HepG2 (cell line): ENCODE measurements around the gene CDC42EP5. TPM values are rescaled to one million over a fixed set of nuclear protein-coding genes. Genes with fewer than 3 reads are reported as not detected.

Experiments
- AGO2 ChIP-seq: fragments of 200-400 bp; formaldehyde crosslinking; optimal IDR thresholded peaks from 2 replicates; pipeline ENCODE3; 2017; ENCODE audit warnings: mild to moderate bottlenecking, low read depth, low read length, moderate library complexity
- ATF2 ChIP-seq: sonication (generic); formaldehyde crosslinking; IDR thresholded peaks from 2 replicates; pipeline ENCODE4 v1.4.0; 2020; ENCODE audit warnings: missing genetic modification reagents
- BRCA1 ChIP-seq: sonication (generic); formaldehyde crosslinking; IDR thresholded peaks from 2 replicates; pipeline ENCODE4 v1.4.0; 2020; ENCODE audit warnings: missing genetic modification reagents
- CREM ChIP-seq, 2 experiments: sonication (generic) in 1 of 2; formaldehyde crosslinking in 1 of 2; IDR thresholded peaks; 2 replicates each; pipeline versions ENCODE4 v1.4.0 to v1.6.1; 2016 to 2020; ENCODE audit warnings: antibody characterized with exemption in 1 of 2, mild to moderate bottlenecking in 1 of 2, missing genetic modification reagents in 1 of 2
- GABPA ChIP-seq, 2 experiments: IDR thresholded peaks; 2 replicates each; pipeline ENCODE4 v1.6.1; 2011 to 2016; ENCODE audit warnings: low read depth in 2 of 2, low read length in 1 of 2, missing biosample characterization in 1 of 2, missing genetic modification characterization in 1 of 2
- HNRNPL ChIP-seq: fragments of 200-400 bp; formaldehyde crosslinking; IDR thresholded peaks from 2 replicates; pipeline ENCODE4 v1.6.1; 2017; ENCODE audit warnings: mild to moderate bottlenecking, low read depth, low read length
- LCORL ChIP-seq, 2 experiments: fragments of 450-650 bp in 1 of 2; sonication (generic) in 1 of 2; formaldehyde crosslinking in 1 of 2; IDR thresholded peaks; 2 replicates each; pipeline versions ENCODE4 v1.5.0 to v1.6.1; 2017 to 2020; ENCODE audit warnings: antibody characterized with exemption in 1 of 2, missing genetic modification reagents in 1 of 2
- MATR3 ChIP-seq: sonication (generic); formaldehyde crosslinking; IDR thresholded peaks from 2 replicates; pipeline ENCODE4 v1.4.0; 2020; ENCODE audit warnings: missing genetic modification reagents
- RFXAP ChIP-seq: sonication (generic); formaldehyde crosslinking; IDR thresholded peaks from 2 replicates; pipeline ENCODE4 v1.4.0; 2020; ENCODE audit warnings: missing genetic modification reagents, borderline replicate concordance
- ZBED4 ChIP-seq: sonication (generic); formaldehyde crosslinking; IDR thresholded peaks from 2 replicates; pipeline ENCODE4 v1.4.0; 2020; ENCODE audit warnings: missing genetic modification reagents, borderline replicate concordance
- ZFP62 ChIP-seq: sonication (generic); formaldehyde crosslinking; IDR thresholded peaks from 2 replicates; pipeline ENCODE4 v1.4.0; 2020; ENCODE audit warnings: missing genetic modification reagents
- ZMYM4 ChIP-seq: sonication (generic); formaldehyde crosslinking; IDR thresholded peaks from 2 replicates; pipeline ENCODE4 v1.8.1; 2023; ENCODE audit warnings: mild to moderate bottlenecking, missing genetic modification reagents
- ZNF639 ChIP-seq: conservative IDR thresholded peaks from 2 replicates; pipeline ENCODE4 v1.6.1; 2018; ENCODE audit warnings: missing genetic modification reagents
- ZNF691 ChIP-seq: sonication (generic); formaldehyde crosslinking; IDR thresholded peaks from 2 replicates; pipeline ENCODE4 v1.4.0; 2020; ENCODE audit warnings: missing genetic modification reagents, low read depth, mild to moderate bottlenecking, borderline replicate concordance
- ZNF83 ChIP-seq: sonication (generic); formaldehyde crosslinking; IDR thresholded peaks from 2 replicates; pipeline ENCODE4 v1.4.0; 2020; ENCODE audit warnings: missing genetic modification reagents, mild to moderate bottlenecking, borderline replicate concordance
- ZSCAN20 ChIP-seq: sonication (generic); formaldehyde crosslinking; IDR thresholded peaks from 2 replicates; pipeline ENCODE4 v1.4.0; 2020; ENCODE audit warnings: missing genetic modification reagents, mild to moderate bottlenecking, borderline replicate concordance
- polyA plus RNA-seq, 8 experiments: library from polyadenylated mRNA; depleted of rRNA in 3 of 8; stranded (reverse) in 7 of 8; unstranded in 1 of 8; fragments of >200 nt; fragmentation: Illumina TruSeq in 4 of 8; extraction: Trizol in 4 of 8; gene quantifications; 2 replicates each; pipeline versions ENCODE4 v1.2.1 to v1.2.3, GENCODE V29; 2011 to 2016; ENCODE audit warnings: low read depth in 4 of 8, missing spikeins in 1 of 8, mixed read lengths in 1 of 8; ENCODE audit not compliant: insufficient read depth in 1 of 8
- total RNA-seq, 5 experiments: library from RNA; depleted of rRNA; stranded (reverse); fragments of >200 nt; fragmentation: Illumina TruSeq; extraction: Trizol; gene quantifications; 2 replicates each; pipeline ENCODE4 v1.2.3, GENCODE V29; 2016; ENCODE audit warnings: low read depth in 1 of 5

Gene CDC42EP5
- total and polyA plus RNA-seq, 2 of the 13 experiments (the other 11 are each of a cell fraction or from before 2014, with no cell fraction given): 0.41 to 1.6 TPM

- TF ChIP-seq ZBED4 (CRISPR knock-in tag) (peak; percentile 32; the same call in 1 of the 2 replicates), ZNF639 (CRISPR knock-in tag) (no peak), ZSCAN20 (CRISPR knock-in tag) (peak; percentile 81), BRCA1 (CRISPR knock-in tag) (no peak), AGO2 (peak; percentile 76), RFXAP (CRISPR knock-in tag) (no peak; the same call in 1 of the 2 replicates), HNRNPL (no peak), ZNF83 (CRISPR knock-in tag) (no peak), MATR3 (no peak), GABPA (IDR thresholded peaks at IDR 0.05; ENCODE audit: low read depth, low read length) (0 out of 2 replicates have a peak, but pooled peaks have one; percentile 18), GABPA (CRISPR knock-in tag; IDR thresholded peaks at IDR 0.05; ENCODE audit: low read depth) (no peak), ATF2 (0 out of 2 replicates have a peak, but pooled peaks have one; percentile 13), CREM (IDR thresholded peaks at IDR 0.05) (peak; percentile 66), CREM (CRISPR knock-in tag; IDR thresholded peaks at IDR 0.05) (no peak), ZMYM4 (CRISPR knock-in tag) (peak; percentile 53; the same call in 1 of the 2 replicates), ZNF691 (CRISPR knock-in tag) (0 out of 2 replicates have a peak, but pooled peaks have one; percentile 16), LCORL (IDR thresholded peaks at IDR 0.05) (no peak), LCORL (CRISPR knock-in tag; IDR thresholded peaks at IDR 0.05) (peak; percentile 71), ZFP62 (CRISPR knock-in tag) (no peak)
These were observed 8.3 kb downstream of the CDC42EP5 start (continued) for GRCh38 chr19:54464630-54465425.
